Effector memory CD4-positive, alpha-beta T cell (primary cell): Measurements from ENCODE around the gene GABPA.
"Not testable (repeated sequence)": the region's sequence is repeated elsewhere in the genome, so short reads cannot be mapped to it uniquely, and the experiment has no call there.

Source experiments
- DNase-seq, 3 donors: peaks; one replicate each; pipeline ENCODE4 v3.0.0-alpha.2; 2020
- H3K27ac ChIP-seq: 2 replicates; pipeline ENCODE4 v1.7.0; 2013; ENCODE audit warnings: mild to moderate bottlenecking, low read length, moderate library complexity; ENCODE audit not compliant: insufficient read depth, poor library complexity, severe bottlenecking
- H3K27me3 ChIP-seq: replicated peaks from 2 replicates; pipeline ENCODE4 v1.7.0; 2013; ENCODE audit warnings: mild to moderate bottlenecking, low read length; ENCODE audit not compliant: insufficient read depth, control insufficient read depth, poor library complexity, severe bottlenecking
- H3K36me3 ChIP-seq: 2 replicates; pipeline ENCODE4 v1.7.0; 2013; ENCODE audit warnings: mild to moderate bottlenecking, low read length, moderate library complexity; ENCODE audit not compliant: control insufficient read depth, insufficient read depth
- H3K4me1 ChIP-seq: 2 replicates; pipeline ENCODE4 v1.7.0; 2013; ENCODE audit warnings: low read length, mild to moderate bottlenecking; ENCODE audit not compliant: control insufficient read depth, insufficient read depth, poor library complexity, severe bottlenecking
- H3K4me3 ChIP-seq: 2 replicates; pipeline ENCODE4 v1.7.0; 2013; ENCODE audit warnings: low read length, low read depth, mild to moderate bottlenecking; ENCODE audit not compliant: insufficient read depth, poor library complexity, severe bottlenecking
- H3K9me3 ChIP-seq: 2 replicates; pipeline ENCODE4 v1.7.0; 2013; ENCODE audit warnings: mild to moderate bottlenecking, low read length, moderate library complexity; ENCODE audit not compliant: control insufficient read depth

Gene GABPA

GRCh38 chr21:25760677-25761076 is 25.9 kb downstream of the GABPA start:
- Histone ChIP-seq H3K27ac (no peak overlapping the region), H3K27me3 (no peaks in the 10 kb centered on the region), H3K9me3 (no peaks in the 10 kb centered on the region), H3K4me1 (no peaks in the 10 kb centered on the region), H3K36me3 (peaks cover 67% of the 10 kb centered on the region), H3K4me3 (no peak overlapping the region)
- DNase-seq = no peak

GRCh38 chr21:25764065-25764464 is 29.3 kb downstream of the GABPA start:
- H3K9me3 ChIP-seq = no peaks in the 10 kb centered on the region
- no peaks in the 10 kb centered on the region for H3K4me1 ChIP-seq
- H3K4me3 ChIP-seq = no peak overlapping the region
- peaks cover 71% of the 10 kb centered on the region for H3K36me3 ChIP-seq
- H3K27me3 ChIP-seq = no peaks in the 10 kb centered on the region
- no peak overlapping the region for H3K27ac ChIP-seq
- no peak for DNase-seq

- peaks cover 44% of the 10 kb centered on the region for H3K36me3 ChIP-seq
Measured at GRCh38 chr21:25767921-25768320, 33.1 kb downstream of the GABPA start.

DNA sequence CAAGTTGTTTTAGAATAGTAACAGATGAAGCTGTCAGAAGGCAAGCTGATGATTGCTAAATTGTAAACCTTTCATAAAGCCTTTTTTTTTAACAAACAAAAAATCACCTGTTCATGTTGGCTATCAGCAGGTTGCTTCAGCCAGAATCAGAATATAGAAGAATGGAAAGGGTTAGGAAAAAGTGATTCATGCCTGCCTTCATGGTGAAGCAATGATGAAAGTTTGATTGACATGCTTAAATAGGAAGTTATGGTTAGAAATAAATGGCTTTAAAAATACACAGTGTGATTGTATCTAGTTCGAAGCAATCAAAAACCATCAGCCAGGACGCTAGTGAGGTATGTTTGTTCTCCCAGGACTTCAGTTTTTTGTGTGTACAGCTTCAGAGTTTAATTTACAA is 37.9 kb downstream of the GABPA start:
- no peaks in the 10 kb centered on the region for H3K4me1 ChIP-seq
- no peaks in the 10 kb centered on the region for H3K9me3 ChIP-seq
- DNase-seq = no peak
- H3K36me3 ChIP-seq = peaks cover under 1% of the 10 kb centered on the region
- H3K27ac ChIP-seq = no peak overlapping the region
- H3K27me3 ChIP-seq = no peaks in the 10 kb centered on the region
- H3K4me3 ChIP-seq = no peak overlapping the region

More at GRCh38 chr21:25767921-25768320, 33.1 kb downstream of the GABPA start:
- Histone ChIP-seq H3K27me3 (no peaks in the 10 kb centered on the region), H3K9me3 (no peaks in the 10 kb centered on the region), H3K4me3 (no peak overlapping the region), H3K27ac (no peak overlapping the region), H3K4me1 (no peaks in the 10 kb centered on the region)
- DNase-seq = no peak

- H3K4me1 ChIP-seq = no peaks in the 10 kb centered on the region
- no peak overlapping the region for H3K27ac ChIP-seq
- no peaks in the 10 kb centered on the region for H3K27me3 ChIP-seq
- H3K36me3 ChIP-seq = no peaks in the 10 kb centered on the region
- no peak for DNase-seq
- H3K4me3 ChIP-seq = no peak overlapping the region
- no peaks in the 10 kb centered on the region for H3K9me3 ChIP-seq
Measured at GRCh38 chr21:25776440-25776839, 41.7 kb downstream of the GABPA start.

GRCh38 chr21:25778126-25778875 is 43.5 kb downstream of the GABPA start:
- H3K4me1 ChIP-seq, H3K27ac ChIP-seq, H3K4me3 ChIP-seq, H3K27me3 ChIP-seq, DNase-seq, H3K36me3 ChIP-seq, H3K9me3 ChIP-seq: not testable (repeated sequence)

- Histone ChIP-seq H3K9me3 (no peaks in the 10 kb centered on the region), H3K4me1 (no peaks in the 10 kb centered on the region), H3K27ac (no peak overlapping the region), H3K4me3 (no peak overlapping the region), H3K27me3 (no peaks in the 10 kb centered on the region), H3K36me3 (no peaks in the 10 kb centered on the region)
- no peak for DNase-seq
Measured at GRCh38 chr21:25788677-25789076, 53.9 kb downstream of the GABPA start.

DNA sequence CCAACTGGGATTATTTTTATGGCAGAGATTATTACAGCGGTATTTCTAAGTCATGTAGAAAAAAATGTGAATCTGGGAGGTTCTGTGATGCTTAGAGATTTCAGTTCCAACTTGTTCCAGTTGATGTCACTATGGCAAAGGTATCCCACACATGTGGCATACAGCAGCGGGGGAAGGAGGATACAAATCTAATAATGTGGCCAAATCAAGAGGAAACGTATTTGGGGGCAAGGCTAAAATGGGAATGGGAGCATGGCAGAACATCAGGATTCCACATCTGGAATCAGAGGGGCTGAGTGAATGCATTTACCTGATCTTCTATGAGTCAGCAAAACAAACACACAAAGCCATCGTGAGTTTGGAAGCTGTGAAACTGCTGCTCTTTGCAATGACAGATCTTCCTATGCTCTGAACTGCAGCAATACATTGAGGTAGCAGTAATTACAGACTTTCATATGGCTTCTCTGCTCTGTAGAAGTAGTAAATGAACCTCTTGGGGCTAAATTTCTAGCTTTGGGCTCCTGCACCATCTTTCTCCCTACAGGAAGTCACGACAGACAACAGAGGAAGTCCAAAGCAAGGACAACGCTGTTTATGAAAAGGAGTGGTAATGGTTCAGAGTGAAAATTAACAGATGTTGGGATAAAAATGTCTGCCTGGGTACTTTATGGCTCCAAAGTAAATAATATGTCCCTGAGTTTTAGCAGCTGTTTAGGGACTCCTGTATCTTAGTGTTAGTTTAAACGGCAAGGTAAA is 55.5 kb downstream of the GABPA start:
- H3K27me3 ChIP-seq = no peaks in the 10 kb centered on the region
- no peak for DNase-seq
- peak overlapping the region; percentile 52 for H3K4me3 ChIP-seq
- no peaks in the 10 kb centered on the region for H3K36me3 ChIP-seq
- H3K4me1 ChIP-seq = no peaks in the 10 kb centered on the region
- H3K27ac ChIP-seq = no peak overlapping the region
- no peaks in the 10 kb centered on the region for H3K9me3 ChIP-seq

DNA sequence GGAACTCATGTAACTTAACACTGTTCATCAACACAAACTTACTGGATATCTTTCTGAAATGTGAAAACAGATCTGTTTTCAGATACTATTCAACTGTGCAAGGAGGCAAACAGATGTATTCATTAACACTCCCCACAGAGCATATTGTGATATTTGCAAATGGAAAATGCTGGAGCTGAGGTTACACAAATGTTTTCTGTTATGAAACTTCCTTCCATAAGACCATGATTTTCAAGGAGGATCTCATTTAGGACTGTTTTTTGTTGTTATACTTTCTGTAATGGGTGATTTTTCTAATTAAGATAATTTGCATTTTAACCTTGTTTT is 56.1 kb downstream of the GABPA start:
- no peak for DNase-seq
- no peaks in the 10 kb centered on the region for H3K9me3 ChIP-seq
- no peak overlapping the region for H3K27ac ChIP-seq
- H3K36me3 ChIP-seq = no peaks in the 10 kb centered on the region
- peak overlapping the region; percentile 52 for H3K4me3 ChIP-seq
- no peaks in the 10 kb centered on the region for H3K27me3 ChIP-seq
- no peaks in the 10 kb centered on the region for H3K4me1 ChIP-seq

DNA sequence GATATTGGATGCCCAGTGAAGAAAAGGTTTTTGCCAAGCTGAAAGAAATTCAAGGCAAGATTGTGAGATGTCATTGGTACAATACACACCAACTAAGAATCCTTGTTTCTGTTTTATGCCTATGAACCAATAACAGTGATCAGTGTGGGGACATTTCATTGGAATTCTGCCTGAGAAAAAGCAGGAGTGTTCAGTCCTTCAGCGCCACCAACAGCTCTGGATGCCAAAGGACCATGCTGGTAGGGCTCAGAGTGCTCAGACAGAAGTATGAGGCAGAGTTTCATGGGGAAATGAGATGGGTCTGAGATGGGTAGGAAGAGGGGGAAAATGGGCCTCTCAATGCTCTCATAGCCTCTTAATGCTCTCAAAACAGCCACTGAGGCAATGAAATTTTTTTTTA is 56.5 kb downstream of the GABPA start:
- Histone ChIP-seq H3K27ac (no peak overlapping the region), H3K4me1 (no peaks in the 10 kb centered on the region), H3K4me3 (no peak overlapping the region), H3K27me3 (no peaks in the 10 kb centered on the region), H3K36me3 (no peaks in the 10 kb centered on the region), H3K9me3 (no peaks in the 10 kb centered on the region)
- no peak for DNase-seq
